NCI-H748 treated with DMSO at 0.1 percent for 48 hours (cell line): ENCODE measurements around the gene CFAP61.

Experiments
- DNase-seq: peaks from one replicate; lab custom pipeline; 2025; lab: John Stamatoyannopoulos, UW

CFAP61 gene

DNA sequence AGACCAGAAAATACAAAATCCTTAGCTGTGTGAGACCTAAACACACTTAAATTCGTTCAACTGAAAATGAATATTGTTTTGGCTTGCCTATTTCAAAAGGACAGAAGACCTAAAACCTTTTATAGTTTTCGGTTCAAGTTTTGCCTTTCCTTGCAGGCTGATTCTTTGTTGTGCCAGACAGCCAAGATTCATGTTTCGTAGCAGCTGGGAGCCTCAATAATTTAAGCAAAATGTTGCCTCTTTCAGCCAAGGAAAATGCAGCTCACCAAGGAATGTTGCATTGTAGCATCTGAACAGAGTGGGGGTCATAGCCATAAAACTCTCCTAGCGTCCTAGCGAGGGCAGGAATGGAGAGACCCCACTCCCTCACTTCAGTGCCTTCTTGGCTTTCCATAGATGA lies 223.3 kb downstream of the CFAP61 start:
- no peak for DNase-seq

DNA sequence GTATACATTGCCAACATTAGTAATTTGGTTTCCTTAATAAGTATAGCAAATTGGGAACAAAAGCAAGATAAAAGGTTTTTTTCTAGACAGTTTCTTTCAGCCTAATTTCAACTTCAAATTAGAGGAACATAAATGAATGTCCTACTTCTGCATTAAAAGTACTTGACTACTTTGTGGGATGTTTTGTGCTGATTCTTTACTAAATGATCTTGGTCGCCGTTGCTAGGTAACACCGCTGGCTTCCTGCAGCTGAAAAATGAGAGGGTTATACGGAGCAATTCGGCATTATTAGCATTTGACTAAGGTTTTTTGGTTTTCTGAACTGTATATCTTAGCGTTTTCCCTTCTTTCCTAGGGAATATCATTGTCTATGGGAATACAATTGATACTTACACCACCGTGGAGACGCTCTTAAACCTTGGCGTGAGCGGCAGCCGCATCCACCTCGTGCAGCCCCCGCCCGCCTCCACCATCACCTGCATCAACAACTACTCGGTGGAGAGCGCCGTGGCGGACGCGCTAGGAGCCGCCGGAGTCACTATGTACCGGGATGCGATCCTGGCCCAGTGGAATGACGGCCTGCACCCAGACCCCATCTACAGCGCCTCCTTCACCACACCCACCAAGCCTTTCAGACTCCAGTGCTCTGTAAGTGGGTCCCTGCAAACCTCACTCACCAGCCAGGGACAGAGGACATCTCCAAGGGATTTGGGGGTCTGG lies 224.6 kb downstream of the CFAP61 start:
- peak; percentile 95 for DNase-seq

DNA sequence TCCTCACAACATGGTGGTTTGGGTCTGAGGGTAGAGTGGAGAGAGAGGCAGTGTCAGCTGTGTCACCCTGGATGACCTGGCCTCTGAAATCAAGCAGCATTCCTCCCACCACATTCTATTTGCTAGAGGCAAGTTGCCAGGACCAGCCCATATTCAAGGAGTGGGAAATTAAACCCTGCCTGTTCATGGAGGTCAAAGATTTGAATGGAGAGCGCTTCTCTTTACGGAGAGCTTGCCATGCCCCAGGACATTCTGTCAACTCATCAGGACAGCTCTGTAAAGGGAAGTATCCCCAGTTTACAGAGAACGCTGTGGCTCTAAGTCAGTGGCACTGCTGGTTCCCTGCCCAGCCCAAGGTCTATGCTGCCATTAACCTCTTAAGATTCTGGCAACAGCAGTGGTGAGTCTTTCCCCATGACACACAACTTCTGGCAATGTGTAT lies 225.6 kb downstream of the CFAP61 start:
- no peak for DNase-seq

DNA sequence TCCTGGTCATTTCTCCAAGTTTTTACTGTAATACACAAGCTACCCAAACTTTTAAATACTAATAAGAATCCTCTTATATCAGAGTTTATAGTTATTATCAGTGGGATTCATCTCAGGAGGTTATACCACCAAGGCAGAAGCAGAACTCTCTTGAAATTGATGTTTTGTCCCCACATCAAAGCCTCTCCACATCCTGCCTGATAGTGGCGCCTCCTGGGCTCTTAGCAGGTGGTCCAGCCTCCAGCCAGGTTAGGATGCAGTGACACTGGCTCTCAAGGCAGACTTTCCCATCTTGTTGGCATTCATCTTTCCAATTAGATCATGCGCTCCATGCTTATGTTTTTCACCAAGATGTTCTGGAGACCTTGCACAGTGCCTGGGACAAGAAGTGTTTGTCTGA lies 233.7 kb downstream of the CFAP61 start:
- DNase-seq = no peak

DNA sequence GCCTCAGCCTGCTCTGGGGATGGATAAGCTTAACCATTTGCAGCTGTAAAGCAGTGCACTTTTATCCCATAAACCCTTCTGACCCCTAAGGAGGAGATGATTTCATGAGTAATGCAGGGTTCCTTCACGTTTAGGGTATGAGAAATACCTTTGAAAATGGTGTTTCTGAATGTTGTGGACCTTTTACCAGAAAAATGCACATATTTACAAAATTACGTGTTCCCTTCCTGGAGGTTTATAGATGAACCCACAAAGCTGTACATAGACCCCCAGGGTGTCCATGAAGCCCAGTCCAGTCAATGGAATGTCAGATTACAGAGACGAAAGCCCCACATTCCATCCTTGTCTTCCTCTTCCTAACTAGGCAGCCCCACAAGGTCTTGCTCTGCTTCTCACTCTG lies 237.0 kb downstream of the CFAP61 start:
- DNase-seq = no peak

DNA sequence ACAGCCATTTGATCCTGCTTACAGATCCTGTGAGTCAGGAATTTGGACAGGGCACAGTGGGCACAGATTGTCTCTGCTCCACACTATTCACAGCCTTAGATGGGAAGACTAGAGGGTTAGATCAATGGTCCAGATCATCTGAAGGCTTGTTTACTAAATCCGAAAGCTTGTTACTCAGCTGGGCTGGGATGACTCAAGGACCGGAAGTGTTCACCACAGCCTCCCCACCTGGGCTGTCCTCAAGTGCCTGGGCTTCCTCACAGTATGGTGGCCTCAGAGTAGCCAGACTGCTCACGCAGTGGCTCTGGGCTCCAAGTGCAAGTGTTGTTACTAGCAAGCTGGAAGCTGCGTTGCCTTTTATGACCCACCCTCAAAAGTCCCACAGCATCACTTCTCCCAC lies 240.1 kb downstream of the CFAP61 start:
- no peak for DNase-seq

DNA sequence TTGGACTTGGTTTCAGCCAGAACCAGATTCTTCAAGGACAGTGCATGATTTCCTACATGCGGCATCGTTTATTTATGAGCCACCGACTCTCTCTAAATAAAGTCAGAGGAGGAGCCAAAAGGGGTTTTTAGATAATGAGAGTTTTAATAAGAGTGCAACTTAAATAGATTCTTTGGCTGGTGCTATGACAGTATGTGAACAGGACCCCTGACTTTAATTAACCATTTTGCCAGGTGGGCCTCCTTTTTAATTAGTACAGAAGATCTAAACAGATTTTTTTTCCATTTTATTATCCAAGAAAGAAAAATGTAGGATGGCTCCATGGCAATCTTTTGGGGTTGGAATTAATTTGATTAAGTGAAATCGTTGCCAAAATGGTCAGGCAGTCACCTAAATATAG lies 240.8 kb downstream of the CFAP61 start:
- no peak for DNase-seq

DNA sequence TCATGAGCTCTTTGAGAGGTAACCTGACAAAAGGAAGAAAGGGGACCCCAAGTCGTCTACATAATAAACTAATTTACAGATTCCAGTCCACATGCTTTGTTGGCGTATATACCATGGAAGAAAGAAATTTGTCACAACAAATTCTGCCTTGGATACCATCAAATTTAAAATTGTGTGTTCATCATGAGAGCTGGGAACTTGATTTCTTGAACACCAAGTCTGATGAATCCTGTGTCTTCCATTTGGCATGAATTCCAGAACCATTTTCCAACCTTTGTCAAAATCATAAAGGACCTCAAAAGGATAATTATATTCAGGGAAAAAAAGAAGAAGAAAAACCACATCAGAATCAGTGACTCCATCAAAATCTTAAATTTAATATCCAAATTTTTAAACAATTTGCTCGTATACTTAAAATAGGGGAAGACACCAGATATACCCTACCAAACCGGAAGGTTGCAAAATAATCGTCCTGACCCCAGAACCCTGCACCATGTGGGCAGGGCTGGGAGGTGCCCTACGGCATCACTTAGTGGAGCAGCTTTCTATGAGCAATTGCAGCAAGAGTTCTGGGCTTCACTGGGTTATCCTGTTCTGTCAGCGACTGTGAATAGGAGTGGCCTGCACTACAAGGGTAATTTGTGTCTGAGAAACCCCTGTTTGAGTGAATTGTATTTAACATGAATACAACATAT lies 241.5 kb downstream of the CFAP61 start:
- no peak for DNase-seq

DNA sequence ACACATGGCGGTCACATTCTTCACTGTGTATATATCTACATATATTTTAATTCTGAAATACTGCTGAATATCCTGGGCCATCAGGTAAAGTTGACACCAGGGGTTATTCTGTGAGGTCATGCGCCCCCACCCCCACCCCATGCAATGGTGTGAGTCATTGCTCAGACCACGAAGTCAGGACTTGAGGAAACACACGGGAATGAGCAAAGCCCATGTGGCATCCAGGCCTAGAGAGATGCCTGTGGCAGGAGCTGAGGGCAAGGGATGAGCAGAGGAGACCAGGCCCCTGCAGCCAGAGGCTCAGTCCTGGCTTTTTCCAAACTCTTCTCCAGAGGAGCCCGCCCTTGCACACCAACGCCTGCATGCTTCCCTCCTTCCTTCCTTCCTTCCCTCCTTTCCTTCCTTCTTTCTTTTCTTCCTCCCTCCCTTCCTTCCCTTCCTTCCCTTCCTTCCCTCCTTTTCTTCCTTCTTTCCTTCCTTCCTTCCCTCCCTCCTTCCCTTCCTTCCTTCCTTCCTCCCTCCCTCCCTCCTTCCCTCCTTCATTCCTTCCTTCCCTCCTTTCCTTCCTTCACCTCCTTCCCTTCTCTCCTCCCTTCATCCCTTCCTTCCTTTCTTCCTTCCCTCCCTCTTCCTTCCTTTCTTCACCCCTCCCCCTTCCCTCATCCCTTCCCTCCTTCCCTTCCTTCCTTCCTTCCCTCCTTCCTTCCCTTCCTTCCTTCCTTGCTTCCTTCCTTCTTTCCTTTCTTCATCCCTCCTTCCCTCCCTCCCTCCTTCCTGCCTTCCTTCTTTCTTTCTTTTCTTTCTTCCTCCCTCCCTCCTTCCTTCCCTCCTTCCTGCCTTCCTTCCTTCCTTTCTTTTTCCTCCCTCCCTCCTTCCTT lies 243.5 kb downstream of the CFAP61 start:
- DNase-seq = no peak

DNA sequence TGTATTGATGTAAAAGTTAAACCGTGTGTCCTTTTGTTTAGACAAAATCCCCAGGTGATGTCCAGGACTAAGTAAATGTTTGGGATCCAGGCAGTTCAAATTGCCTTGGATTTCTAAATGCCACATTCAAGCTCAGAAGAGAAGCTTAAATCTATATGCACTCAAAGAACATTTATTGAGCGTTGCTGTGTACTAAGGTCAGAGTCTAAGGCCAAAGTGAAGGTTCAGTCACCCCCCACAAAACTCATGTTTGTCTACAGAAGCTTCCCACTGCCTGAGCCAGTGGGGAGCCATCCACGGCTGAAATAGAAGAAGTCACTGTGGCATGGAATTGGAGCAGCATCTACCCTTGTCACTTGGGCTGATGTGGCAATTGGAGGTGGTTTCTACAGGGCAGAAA lies 244.8 kb downstream of the CFAP61 start:
- no peak for DNase-seq

DNA sequence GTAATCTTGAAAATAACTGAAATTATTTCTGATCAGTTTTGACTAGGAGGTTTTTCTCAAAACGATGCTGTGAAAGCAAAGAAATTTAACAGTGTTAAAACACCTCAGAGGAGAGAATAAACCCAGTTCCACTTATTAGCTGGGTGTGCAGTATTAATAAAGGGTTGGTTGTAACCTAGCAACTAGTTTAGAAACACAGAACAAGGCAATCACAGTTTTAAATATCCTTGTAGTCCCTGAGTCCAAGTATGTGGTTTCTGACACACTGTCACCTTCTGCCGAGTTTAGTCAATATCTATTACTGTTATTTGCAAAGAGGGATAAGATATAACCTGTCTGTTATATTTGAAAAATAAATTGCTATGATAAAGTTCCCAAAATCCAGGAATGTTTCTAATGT lies 245.4 kb downstream of the CFAP61 start:
- no peak for DNase-seq

DNA sequence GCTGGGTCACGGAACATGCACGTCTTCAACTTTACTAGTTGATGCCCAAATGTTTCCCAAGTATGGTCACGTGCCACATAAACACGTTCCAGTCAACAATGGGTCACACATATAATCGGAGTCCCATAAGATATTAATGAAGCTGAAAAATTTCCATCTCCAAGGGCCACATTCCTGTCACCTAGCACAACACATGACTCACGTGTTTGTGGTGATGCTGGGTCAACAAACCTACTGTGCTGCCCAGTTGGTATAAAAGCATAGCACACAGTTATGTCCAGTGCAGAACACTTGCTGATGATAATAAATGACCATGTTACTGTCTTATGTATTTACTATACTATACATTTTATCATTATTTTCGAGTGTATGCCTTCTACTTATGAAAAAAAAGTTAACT lies 247.6 kb downstream of the CFAP61 start:
- DNase-seq = no peak

DNA sequence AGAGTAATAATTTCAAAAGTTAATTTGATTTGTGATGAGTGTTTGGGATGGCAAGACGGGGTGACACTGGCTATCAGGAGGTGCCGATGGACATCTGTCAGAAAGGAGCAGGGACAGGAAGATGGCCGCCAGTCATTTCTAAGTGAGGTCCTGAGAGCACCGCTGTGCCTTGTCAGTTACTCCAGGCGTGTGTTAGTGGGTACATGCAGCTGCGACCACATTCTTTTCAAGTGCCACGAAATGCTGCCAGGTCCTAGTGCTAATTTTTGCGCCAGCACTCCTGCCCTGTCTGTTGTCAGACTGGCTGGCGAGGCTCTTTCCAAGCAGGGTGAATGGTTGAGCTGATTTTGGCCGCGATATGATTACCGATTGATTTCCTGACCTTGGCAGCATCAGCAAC lies 251.0 kb downstream of the CFAP61 start:
- no peak for DNase-seq

DNA sequence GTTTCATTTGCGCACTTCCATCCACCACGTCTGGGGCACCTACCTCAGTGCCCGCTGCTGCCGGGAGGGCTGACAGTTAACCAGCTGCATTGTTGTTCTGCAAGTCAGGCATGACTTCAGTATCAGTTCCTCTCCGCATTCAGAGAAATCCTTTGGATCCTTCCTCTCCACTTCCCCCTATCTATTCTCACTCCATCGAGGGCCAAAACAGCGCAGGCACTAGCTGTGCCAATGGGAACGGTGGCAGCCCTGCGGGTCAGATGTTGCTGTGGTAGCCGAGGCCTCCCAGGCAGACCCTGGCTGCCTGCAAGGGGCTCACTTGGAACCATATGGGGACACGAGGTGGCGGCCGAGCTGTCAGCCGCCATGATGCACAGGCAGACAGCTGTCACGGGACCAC lies 251.4 kb downstream of the CFAP61 start:
- DNase-seq = no peak

DNA sequence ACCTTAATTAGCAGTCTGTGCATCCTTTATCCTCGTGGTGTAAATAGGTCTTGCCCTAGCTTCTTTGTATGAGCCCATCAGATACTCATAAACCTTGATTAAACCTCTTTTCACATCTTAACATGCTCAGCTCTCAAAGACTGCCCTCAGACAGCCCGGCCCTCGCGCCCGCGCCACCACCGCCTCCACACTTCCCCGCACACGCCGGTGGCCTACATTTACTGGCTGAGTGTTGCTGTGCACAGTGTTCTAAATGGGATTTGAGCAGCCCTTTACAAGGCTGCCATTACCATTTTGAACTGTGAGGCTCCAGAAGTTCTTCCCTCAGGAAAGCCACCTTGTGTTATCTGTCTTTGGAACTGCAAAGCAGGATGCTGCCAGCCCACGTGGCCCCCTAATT lies 252.6 kb downstream of the CFAP61 start:
- DNase-seq = no peak

DNA sequence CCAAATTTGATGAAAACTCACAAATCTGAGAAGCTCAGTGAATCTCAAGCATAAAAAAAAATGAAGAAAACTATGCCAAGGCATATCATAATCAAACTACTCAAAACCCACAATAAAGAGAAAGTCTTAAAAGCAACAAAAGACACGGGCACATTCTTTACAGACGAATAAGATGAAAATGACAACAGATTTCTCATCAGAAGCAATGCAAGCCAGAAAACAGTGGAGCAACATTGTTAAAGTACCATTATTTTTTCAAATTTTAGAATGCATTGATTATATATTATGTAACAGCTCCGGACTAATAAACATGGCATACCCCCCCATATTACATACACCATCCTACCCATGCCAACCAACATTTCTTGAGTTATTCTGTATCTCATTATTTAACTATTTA lies 260.2 kb downstream of the CFAP61 start:
- DNase-seq = no peak

DNA sequence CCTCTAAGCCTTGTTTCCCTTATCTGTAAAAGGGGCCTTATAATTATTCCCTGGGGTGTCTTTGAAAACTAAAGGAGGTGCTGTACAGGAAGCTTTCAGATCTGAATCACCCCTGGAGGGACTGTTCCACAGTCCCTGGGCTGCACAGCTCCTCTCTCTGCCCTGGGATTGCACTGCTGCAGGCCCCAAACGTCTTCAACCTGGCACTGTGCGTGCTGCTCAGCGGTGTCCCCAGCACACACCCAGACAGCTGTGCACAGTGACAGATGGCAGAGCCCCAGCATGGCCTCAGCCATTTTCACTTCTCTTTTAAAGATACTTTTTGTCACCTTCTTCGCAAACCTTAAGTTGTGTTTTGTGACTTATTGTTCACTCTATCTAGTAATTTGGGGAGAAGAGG lies 264.9 kb downstream of the CFAP61 start:
- no peak for DNase-seq

DNA sequence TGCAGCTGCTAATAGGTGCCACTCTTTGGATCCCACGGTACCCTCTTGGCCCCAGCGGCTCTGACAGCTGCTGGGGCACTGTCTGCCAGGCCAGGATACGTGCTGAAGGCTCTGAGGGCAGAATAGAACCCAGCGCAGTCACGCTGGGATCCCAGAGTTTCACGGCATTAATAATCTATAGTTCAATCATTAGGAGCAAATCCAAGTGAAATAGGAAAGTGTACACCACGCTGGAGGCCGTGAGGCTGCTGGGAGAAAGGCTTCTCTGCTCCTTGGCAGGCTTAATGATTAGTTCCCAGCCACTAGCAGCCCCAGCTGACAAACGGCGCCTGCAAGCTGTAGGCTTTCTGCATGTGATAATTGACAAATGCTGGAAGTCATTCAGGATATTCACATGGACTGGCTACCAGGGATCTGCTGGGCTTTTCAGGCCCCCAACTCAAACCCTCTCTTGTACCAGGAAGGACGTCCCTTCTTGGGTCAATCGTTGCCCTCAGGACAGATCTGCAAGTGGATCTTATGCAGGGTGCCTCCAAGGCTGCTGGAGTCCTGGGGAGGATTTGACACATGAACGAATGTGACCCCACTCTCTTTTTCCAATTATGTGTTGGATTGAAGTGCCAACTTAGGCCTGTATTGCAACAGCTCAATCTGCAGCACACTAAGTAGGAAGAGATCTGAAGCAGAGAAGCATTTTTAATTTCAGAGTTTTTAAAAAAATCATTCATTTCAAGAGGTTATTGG lies 265.5 kb downstream of the CFAP61 start:
- no peak for DNase-seq

DNA sequence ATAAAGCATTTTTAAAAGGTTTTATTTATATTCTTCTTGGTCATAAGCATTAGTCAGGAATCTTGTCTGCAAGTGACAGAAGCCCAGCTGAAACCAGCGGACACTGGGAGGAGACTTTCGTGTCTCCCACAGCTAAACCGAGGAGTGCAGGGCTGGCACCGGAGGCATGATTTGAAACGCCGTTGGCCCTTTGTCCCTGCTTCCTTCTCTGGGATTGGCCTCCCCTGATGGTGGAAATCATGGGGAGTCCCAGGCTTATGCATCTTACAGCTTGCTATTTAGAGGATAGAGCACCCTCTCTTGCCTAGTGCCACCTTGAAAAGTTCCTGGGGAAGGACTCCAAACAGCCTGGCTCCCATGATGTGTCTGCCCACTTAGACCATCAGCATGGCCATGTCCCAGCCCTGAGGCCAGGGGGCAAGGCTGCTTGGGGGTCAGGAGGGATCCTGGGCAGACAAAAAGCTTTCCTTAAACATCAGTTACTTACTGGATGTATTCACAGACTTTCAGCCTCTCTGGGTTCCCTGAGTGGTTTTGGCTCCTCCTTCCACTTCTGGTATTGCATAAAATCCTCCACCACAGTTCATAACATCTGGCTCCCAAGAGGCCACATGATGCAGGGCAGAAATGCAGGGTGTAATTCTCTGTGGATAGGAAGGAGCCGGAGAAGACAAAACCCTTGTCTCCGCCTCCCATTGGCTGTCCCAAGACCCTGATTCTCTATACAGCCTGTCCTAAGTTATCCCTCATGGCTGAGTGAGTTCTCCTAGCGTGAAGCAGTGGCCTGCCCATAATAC lies 266.2 kb downstream of the CFAP61 start:
- no peak for DNase-seq

DNA sequence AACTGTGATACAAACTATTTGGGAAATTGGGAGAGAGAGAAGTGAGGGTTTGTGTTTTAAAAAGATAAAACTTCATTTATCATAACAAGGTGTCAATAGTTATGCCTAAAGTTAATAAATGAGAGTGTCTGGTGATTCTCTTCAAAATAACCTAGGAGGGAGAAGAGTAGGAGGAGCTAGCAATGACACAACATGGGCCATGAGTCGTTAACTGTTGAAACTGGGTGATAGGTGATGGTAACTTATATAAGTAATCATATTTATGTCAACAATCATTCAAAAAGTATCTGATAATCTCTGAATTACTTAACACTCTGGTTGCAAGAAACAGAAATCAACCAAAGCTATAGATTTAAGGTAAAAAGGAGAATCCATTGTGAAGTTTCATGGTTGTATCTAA lies 268.8 kb downstream of the CFAP61 start:
- DNase-seq = no peak

DNA sequence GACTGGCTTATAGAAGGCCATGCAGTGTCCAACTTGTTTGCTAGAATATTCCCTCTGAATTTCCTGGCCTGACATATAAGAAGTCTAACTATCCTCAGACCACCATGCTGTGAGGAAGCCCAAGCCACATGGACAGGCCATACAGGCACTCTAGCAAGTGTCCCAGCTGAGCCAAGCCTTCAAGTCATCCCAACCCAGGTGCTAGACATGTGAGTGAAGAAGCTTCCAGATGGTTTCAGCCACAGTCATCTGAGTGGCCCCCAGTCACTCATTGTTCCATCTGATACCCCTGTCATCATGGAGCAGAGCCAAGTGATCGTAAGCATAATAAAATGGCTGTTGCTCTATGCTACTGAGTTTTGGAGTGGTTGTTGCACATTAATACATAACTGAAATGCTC lies 269.6 kb downstream of the CFAP61 start:
- no peak for DNase-seq
